IPS DF 6.9 (cell line): ENCODE results near the gene CIP2A.

Experiments
- DNase-seq: peaks from one replicate; pipeline ENCODE4 v3.0.0-alpha.2; 2013; ENCODE audit warnings: low read depth, low spot score
- H3K27ac ChIP-seq: one replicate; pipeline ENCODE4 v1.5.1; 2013; ENCODE audit warnings: low read length, control low read depth
- H3K27me3 ChIP-seq: 2 replicates; pipeline ENCODE4 v1.6.1; 2013; ENCODE audit warnings: mild to moderate bottlenecking, low read length; ENCODE audit not compliant: control insufficient read depth, insufficient read depth
- H3K36me3 ChIP-seq: 2 replicates; pipeline ENCODE4 v1.6.1; 2013; ENCODE audit warnings: low read length; ENCODE audit not compliant: control insufficient read depth, insufficient read depth
- H3K4me1 ChIP-seq: 2 replicates; pipeline ENCODE4 v1.6.1; 2013; ENCODE audit warnings: low read length; ENCODE audit not compliant: control insufficient read depth, insufficient read depth
- H3K4me3 ChIP-seq: 2 replicates; pipeline ENCODE4 v1.5.1; 2013; ENCODE audit warnings: mild to moderate bottlenecking, low read length
- H3K9me3 ChIP-seq: 2 replicates; pipeline ENCODE4 v1.6.1; 2013; ENCODE audit warnings: low read length, inconsistent platforms; ENCODE audit not compliant: control insufficient read depth, insufficient read depth
- WGBS: extraction: QIAGEN DNeasy Blood & Tissue Kit; methylation state at CpG from one replicate; pipeline ENCODE4 v1.1.7; 2013; ENCODE audit warnings: mixed read lengths, missing lambda C conversion rate; ENCODE audit not compliant: insufficient read length, insufficient coverage; 5-methylcytosine and 5-hydroxymethylcytosine counted together

The CIP2A gene

GRCh38 chr3:108512671-108513070 is 76.6 kb downstream of the CIP2A start:
- Histone ChIP-seq H3K27me3 (no peaks in the 10 kb centered on the region), H3K27ac (no peak overlapping the region), H3K4me3 (no peak overlapping the region), H3K4me1 (no peaks in the 10 kb centered on the region), H3K36me3 (no peaks in the 10 kb centered on the region), H3K9me3 (no peaks in the 10 kb centered on the region)
- no CpG with 5 or more reads among the region's 2 CpGs for WGBS
- no peak for DNase-seq

- Histone ChIP-seq H3K9me3 (no peaks in the 10 kb centered on the region), H3K4me3 (no peak overlapping the region), H3K27me3 (no peaks in the 10 kb centered on the region), H3K4me1 (no peaks in the 10 kb centered on the region), H3K27ac (no peak overlapping the region), H3K36me3 (no peaks in the 10 kb centered on the region)
- DNase-seq: no peak
These were observed 77.7 kb downstream of the CIP2A start for GRCh38 chr3:108511490-108511889.

GRCh38 chr3:108511055-108511454 is 78.2 kb downstream of the CIP2A start:
- no CpG with 5 or more reads among the region's 4 CpGs for WGBS
- H3K36me3 ChIP-seq: no peaks in the 10 kb centered on the region
- no peaks in the 10 kb centered on the region for H3K9me3 ChIP-seq
- DNase-seq: no peak
- no peak overlapping the region for H3K27ac ChIP-seq
- H3K4me3 ChIP-seq: no peak overlapping the region
- H3K4me1 ChIP-seq: no peaks in the 10 kb centered on the region
- no peaks in the 10 kb centered on the region for H3K27me3 ChIP-seq

- no peaks in the 10 kb centered on the region for H3K27me3 ChIP-seq
- no peaks in the 10 kb centered on the region for H3K36me3 ChIP-seq
- H3K9me3 ChIP-seq: no peaks in the 10 kb centered on the region
- H3K4me1 ChIP-seq: no peaks in the 10 kb centered on the region
- WGBS: no CpG with 5 or more reads among the region's 3 CpGs
- H3K4me3 ChIP-seq: no peak within 1 kb of the TSS
- H3K27ac ChIP-seq: no peak within 1 kb of the TSS
- DNase-seq: no peak
These were observed 78.7 kb downstream of the CIP2A start, which contains the start of gene MYH15 for GRCh38 chr3:108510496-108510895. TSS of gene MYH15 (minus strand) at chr3:108510596. CDS start at chr3:108510530, 66 bp downstream.

- H3K36me3 ChIP-seq: no peaks in the 10 kb centered on the region
- no peaks in the 10 kb centered on the region for H3K9me3 ChIP-seq
- no CpG with 5 or more reads among the region's 2 CpGs for WGBS
- no peaks in the 10 kb centered on the region for H3K4me1 ChIP-seq
- H3K27me3 ChIP-seq: no peaks in the 10 kb centered on the region
- no peak for DNase-seq
- no peak overlapping the region for H3K27ac ChIP-seq
- H3K4me3 ChIP-seq: no peak overlapping the region
These were observed 79.4 kb downstream of the CIP2A start for GRCh38 chr3:108509871-108510270.

- no peak overlapping the region for H3K27ac ChIP-seq
- H3K9me3 ChIP-seq: no peaks in the 10 kb centered on the region
- WGBS: no CpG with 5 or more reads among the region's 3 CpGs
- no peaks in the 10 kb centered on the region for H3K4me1 ChIP-seq
- H3K36me3 ChIP-seq: no peaks in the 10 kb centered on the region
- no peak for DNase-seq
- H3K27me3 ChIP-seq: no peaks in the 10 kb centered on the region
- no peak overlapping the region for H3K4me3 ChIP-seq
These were observed 80.0 kb downstream of the CIP2A start for GRCh38 chr3:108509263-108509662.

GRCh38 chr3:108507902-108508301 is 81.3 kb downstream of the CIP2A start:
- DNase-seq: no peak

GRCh38 chr3:108505811-108506210 is 83.4 kb downstream of the CIP2A start:
- DNase-seq: no peak
- H3K9me3 ChIP-seq: no peaks in the 10 kb centered on the region
- WGBS: no CpG with 5 or more reads among the region's 1 CpG
- no peak overlapping the region for H3K27ac ChIP-seq
- H3K4me1 ChIP-seq: no peaks in the 10 kb centered on the region
- H3K36me3 ChIP-seq: no peaks in the 10 kb centered on the region
- no peaks in the 10 kb centered on the region for H3K27me3 ChIP-seq
- H3K4me3 ChIP-seq: no peak overlapping the region

More at GRCh38 chr3:108507902-108508301, 81.3 kb downstream of the CIP2A start:
- Histone ChIP-seq H3K27ac (no peak overlapping the region), H3K36me3 (no peaks in the 10 kb centered on the region), H3K27me3 (no peaks in the 10 kb centered on the region), H3K4me1 (no peaks in the 10 kb centered on the region), H3K4me3 (no peak overlapping the region), H3K9me3 (no peaks in the 10 kb centered on the region)

GRCh38 chr3:108503722-108504121 is 85.5 kb downstream of the CIP2A start:
- Histone ChIP-seq H3K4me1 (no peaks in the 10 kb centered on the region), H3K36me3 (no peaks in the 10 kb centered on the region), H3K4me3 (no peak overlapping the region), H3K27ac (no peak overlapping the region), H3K9me3 (no peaks in the 10 kb centered on the region), H3K27me3 (no peaks in the 10 kb centered on the region)
- DNase-seq: no peak

- WGBS: no CpG with 5 or more reads among the region's 5 CpGs
- H3K36me3 ChIP-seq: no peaks in the 10 kb centered on the region
- no peak overlapping the region for H3K4me3 ChIP-seq
- DNase-seq: no peak
- H3K4me1 ChIP-seq: no peaks in the 10 kb centered on the region
- H3K27ac ChIP-seq: no peak overlapping the region
- H3K9me3 ChIP-seq: no peaks in the 10 kb centered on the region
- H3K27me3 ChIP-seq: no peaks in the 10 kb centered on the region
These were observed 87.7 kb downstream of the CIP2A start for GRCh38 chr3:108501535-108501934.

GRCh38 chr3:108500728-108501127 is 88.5 kb downstream of the CIP2A start:
- WGBS: no CpG with 5 or more reads among the region's 1 CpG
- H3K4me3 ChIP-seq: no peak overlapping the region
- H3K27me3 ChIP-seq: no peaks in the 10 kb centered on the region
- no peaks in the 10 kb centered on the region for H3K36me3 ChIP-seq
- H3K9me3 ChIP-seq: no peaks in the 10 kb centered on the region
- H3K4me1 ChIP-seq: no peaks in the 10 kb centered on the region
- no peak for DNase-seq
- H3K27ac ChIP-seq: no peak overlapping the region
